GM21825 (cell line): ENCODE results near the gene PTPRN2.

Experiments used
- ATAC-seq: cut with Tn5 transposase; IDR thresholded peaks from one replicate; pipeline ENCODE4 v1.9.1; 2021; ENCODE audit warnings: mild to moderate bottlenecking, moderate library complexity; ENCODE audit not compliant: unreplicated experiment

PTPRN2 gene

DNA sequence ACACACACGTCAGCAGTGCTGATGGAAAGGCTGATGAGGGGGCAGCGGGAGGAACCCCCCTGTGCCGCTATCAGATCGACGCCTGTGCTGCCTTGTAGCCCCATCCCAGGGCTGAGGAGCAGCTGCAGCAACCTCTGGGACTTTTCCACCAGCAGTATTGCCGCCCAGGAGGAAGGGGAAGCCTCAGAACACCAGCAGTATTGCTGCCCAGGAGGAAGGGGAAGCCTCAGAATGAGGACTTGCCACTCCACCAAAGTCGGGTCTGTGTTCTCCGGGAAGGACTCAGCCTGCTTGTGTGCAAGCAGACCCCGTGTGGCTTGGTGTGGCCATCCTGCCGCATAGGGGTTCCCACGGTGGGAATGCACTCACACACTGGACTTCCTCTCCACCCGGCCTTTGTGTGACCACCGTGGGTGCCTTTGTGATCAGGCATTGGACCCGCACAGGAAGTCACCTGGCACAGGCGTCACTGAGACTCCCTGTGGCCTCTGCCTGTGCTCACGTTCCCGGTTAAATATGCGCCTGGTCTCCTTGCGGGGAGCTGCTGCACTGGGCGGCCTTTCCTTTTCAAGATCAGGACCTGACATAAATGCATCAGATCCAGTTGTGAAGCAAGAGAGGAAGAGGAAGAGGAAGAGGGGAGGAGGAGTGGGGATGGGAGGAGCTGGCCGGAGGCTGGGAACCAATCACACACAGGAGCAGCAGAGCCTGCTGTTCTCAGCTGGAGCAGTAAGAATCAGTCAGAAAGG is 1002.3 kb downstream of the PTPRN2 start:
- no peak for ATAC-seq

- ATAC-seq, result no peak
These were observed 1003.2 kb downstream of the PTPRN2 start for GRCh38 chr7:157584420-157584819.

DNA sequence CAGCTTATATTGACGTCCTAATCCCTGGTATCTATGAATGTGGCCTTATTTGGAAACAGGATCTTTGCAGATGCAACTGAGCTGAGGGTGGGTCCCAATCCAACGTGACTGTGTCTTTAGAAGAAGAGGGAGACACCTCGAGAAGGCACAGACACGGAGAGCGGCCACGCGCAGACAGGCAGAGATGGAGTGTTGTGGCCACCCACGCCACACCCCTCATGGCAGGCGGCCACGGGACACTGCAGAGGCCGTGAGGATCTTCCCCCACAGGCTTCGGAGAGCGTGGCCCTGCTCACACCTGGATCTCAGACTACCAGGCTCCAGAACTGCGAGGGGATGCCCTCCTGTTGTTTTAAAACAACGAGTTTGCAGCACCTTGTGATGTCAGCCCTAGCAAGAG is 1005.9 kb downstream of the PTPRN2 start:
- ATAC-seq, result no peak

DNA sequence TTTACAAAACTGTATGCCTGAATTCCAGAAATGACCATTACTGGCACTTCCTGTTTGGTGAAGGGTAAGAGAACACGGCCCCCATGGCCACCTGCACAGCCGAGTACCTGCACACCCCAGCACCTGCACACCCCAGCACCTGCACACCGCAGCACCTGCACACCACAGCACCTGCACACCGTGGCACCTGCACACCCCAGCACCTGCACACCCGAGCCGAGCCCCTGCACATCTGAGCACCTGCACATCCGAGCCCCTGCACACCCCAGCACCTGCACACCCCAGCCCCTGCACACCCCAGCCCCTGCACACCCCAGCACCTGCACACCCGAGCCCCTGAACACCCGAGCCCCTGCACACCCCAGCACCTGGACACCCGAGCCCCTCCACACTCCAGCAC is 1007.3 kb downstream of the PTPRN2 start:
- ATAC-seq, result no peak

DNA sequence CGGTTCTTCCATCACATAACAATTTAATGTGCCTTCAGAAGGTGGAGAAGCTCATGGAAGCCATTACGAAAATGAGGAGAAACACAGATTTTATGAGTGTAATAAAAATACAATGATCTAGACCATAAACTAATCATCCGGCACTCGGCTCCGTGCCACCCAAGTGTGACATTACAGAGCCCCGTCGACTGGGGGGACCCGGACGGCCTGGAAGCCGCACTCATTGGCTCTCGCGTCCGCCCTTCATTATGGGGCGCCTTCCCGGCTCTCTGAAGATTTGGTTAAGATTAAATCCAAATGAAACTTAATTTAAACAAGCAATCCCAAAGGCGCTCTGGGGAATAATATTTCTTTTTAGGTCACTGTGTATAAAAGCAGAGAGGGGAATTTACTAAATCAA is 1008.2 kb downstream of the PTPRN2 start:
- ATAC-seq, result no peak

GRCh38 chr7:157577796-157578339 is 1009.8 kb downstream of the PTPRN2 start:
- ATAC-seq, result no peak

- no peak for ATAC-seq
These were observed 1010.6 kb downstream of the PTPRN2 start for GRCh38 chr7:157577061-157577460.

DNA sequence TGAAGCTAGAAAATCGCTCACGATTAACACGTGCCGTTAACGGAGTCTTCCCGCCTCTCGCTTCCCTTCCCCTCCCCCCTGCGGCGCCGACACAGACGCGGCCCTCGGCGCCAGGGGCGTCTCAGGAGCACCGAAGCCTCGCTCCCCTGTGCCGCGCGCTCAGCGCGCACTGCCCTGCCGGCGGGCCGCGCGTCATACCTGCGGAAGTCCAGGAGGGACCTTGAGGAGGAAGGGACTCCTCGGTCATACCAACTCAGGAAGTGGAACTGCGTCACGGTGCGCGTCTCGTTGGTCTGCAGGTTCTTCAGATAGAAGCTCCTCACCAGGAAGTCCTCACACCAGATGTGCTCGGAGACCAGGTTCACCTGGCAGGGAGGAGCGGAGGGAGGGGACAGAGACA is 1011.2 kb downstream of the PTPRN2 start:
- no peak for ATAC-seq

- ATAC-seq, result no peak
These were observed 1011.8 kb downstream of the PTPRN2 start for GRCh38 chr7:157575777-157576176.

GRCh38 chr7:157574914-157575586 is 1012.6 kb downstream of the PTPRN2 start:
- no peak for ATAC-seq

- no peak for ATAC-seq
These were observed 1013.4 kb downstream of the PTPRN2 start for GRCh38 chr7:157574120-157574825.

DNA sequence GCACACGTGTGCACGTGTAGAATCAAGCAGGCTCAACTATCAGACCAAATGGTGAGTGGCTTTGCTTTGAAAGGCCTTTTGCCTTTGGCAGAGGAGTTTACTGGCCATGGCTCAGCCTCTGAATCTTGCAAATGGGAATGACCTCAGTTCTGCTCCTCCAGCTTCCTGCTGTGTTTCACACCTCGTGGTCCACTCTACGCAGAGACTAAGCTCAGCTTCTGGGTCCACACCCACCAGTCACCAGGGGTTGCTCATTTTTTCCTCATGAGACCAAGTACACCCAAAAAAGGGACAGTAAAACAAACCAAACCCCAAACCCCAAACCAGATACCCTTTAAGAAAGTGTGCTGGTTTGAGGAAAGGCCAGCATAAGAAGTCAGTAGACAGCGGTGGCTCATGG is 1014.4 kb downstream of the PTPRN2 start:
- ATAC-seq, result no peak

GRCh38 chr7:157572622-157573021 is 1015.0 kb downstream of the PTPRN2 start:
- ATAC-seq, result no peak

DNA sequence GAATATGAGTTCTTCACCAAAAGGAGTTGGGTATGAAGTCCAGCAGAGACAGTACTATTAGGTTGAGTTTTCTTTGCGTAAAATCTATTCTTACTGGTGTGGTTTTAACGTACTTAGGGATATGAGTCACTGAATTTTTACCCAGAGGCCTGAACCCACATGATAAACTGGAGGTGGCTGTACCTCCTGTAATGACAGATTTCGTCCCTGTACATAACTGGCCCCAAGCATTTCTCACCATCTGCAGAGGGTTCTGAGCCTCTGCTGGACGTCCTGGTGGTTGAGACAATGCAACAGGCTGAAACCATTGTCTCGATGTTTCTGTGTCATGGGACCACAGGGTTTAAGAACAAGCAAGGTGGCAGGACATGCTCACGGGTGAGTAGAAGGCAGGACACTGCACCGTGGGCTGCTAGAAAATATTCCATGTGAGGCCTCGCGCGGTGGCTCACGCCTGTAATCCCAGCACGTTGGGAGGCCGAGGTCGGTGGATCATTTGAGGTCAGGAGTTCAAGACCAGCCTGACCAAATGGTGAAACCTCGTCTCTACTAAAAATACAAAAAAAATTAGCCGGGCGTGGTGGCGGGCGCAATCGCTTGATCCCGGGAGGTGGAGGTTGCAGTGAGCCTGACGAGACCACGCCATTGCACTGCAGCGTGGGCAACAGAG is 1017.0 kb downstream of the PTPRN2 start:
- no peak for ATAC-seq

DNA sequence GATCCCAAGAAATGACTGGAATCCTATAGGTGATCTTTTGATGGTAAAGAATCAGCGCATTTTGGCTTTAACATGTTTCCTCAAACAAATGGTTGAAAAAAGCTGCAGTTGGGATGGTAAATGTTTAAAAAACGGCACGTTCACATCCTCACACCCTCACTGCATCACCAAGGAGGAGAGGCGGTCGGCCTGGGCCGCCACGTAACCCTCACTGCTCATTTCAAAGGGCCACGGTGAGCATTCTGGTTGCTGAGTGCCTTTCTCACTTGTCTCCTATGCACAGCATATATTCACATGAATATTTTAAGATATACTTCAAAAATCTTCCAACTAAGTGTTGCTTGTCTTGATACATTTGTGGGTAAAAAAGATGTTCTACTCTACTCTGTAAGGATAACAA is 1017.7 kb downstream of the PTPRN2 start:
- no peak for ATAC-seq

DNA sequence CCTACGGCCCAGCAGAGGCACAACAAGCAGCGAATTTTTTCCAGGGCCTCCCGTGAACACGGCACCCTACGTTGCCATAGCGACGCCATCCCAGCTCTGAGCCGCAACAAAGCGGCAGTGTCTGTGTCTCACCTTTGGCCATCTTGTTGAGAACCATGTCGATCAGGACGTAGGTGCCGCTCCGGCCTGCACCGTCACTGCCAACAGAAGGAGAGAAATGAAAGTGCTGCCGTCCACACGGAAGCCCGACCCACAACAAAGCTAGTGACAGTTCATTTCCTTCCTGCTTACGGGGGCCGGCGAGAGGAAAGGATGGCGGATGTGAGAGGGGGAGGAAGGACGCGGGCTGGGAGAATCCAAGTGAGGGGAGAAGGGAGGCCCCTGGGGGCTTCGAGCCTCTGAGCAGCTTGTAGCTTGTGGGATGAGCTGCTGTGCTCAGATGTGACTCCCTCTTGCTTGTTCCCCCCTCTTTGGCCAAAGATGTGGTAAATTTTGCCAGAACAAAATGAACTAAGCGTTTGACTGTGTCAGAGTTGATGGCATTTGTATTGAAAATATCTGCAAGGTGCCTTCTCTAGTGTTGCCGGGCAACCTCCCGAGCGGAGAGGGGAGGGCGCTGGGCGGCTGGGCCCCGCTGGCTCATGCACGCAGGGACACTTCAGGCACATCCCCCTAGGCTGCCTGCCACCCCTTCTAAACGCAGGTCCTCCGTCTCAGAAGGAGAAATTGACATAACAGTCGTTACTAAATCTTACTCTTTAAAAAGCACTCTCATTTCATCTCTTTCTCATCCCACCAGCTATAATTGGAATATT is 1018.6 kb downstream of the PTPRN2 start:
- ATAC-seq, result peak; percentile 85

- ATAC-seq, result no peak
These were observed 1019.4 kb downstream of the PTPRN2 start for GRCh38 chr7:157568106-157568769.

- no peak for ATAC-seq
These were observed 1020.0 kb downstream of the PTPRN2 start for GRCh38 chr7:157567666-157568065.

DNA sequence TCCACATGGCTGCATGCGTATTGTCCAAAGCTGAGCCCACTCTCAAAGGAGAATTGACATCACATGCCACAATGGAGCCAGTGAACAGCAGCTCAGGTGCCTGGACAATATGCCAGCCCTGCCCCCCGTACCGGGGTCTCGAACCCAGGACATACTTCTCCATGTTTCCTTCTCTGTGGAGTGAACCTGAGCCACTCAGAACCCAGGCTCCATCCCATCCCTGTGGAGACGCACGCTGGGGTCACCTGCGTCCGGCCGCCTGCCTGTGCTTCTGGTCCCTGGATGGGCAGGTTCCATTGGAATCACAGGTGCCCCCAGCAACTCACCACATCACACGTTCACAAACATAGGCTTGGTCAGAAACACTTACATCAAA is 1021.0 kb downstream of the PTPRN2 start:
- ATAC-seq, result no peak
